SK-N-SH treated with all-trans-retinoic acid at 6 μM for 48 hours (cell line): ENCODE measurements around the gene ITGA8.

Experiments used
- ATAC-seq: fragments of 200-7000 bp; cut with Tn5 transposase; 3 replicates; pipeline ENCODE4 v1.9.1; 2020; ENCODE audit warnings: mild to moderate bottlenecking, moderate library complexity
- CSDC2 ChIP-seq: fragments of 250-450 bp; sonication (Bioruptor Pico); IDR thresholded peaks from 2 replicates; pipeline ENCODE4 v1.5.0; 2020; ENCODE audit warnings: mild to moderate bottlenecking, moderate library complexity
- CSRNP3 ChIP-seq: fragments of 250-450 bp; sonication (Bioruptor Pico); IDR thresholded peaks from 2 replicates; pipeline ENCODE4 v1.5.1; 2021; ENCODE audit warnings: mild to moderate bottlenecking, moderate library complexity
- ESRRG ChIP-seq: fragments of 250-450 bp; sonication (Bioruptor Pico); IDR thresholded peaks from 2 replicates; pipeline ENCODE4 v1.6.1; 2021; ENCODE audit warnings: mild to moderate bottlenecking
- ISL1 ChIP-seq: fragments of 250-450 bp; sonication (Bioruptor Pico); IDR thresholded peaks from 2 replicates; pipeline ENCODE4 v2.1.2; 2022; ENCODE audit warnings: mild to moderate bottlenecking, moderate library complexity
- RARB ChIP-seq: fragments of 250-450 bp; sonication (Bioruptor Pico); IDR thresholded peaks from 2 replicates; pipeline ENCODE4 v1.8.0; 2021; ENCODE audit warnings: mild to moderate bottlenecking, moderate library complexity
- SNAI2 ChIP-seq: fragments of 250-450 bp; sonication (Bioruptor Pico); IDR thresholded peaks from 2 replicates; pipeline ENCODE4 v1.5.0; 2020; ENCODE audit warnings: mild to moderate bottlenecking, moderate library complexity
- TOX ChIP-seq: fragments of 250-450 bp; sonication (Bioruptor Pico); IDR thresholded peaks from 2 replicates; pipeline ENCODE4 v1.8.0; 2021; ENCODE audit warnings: mild to moderate bottlenecking, moderate library complexity, borderline replicate concordance
- ZC3H10 ChIP-seq: fragments of 250-450 bp; sonication (Bioruptor Pico); IDR thresholded peaks from 2 replicates; pipeline ENCODE4 v1.5.1; 2021; ENCODE audit warnings: mild to moderate bottlenecking, moderate library complexity
- ZFP3 ChIP-seq: fragments of 250-450 bp; sonication (Bioruptor Pico); IDR thresholded peaks from 2 replicates; pipeline ENCODE4 v1.5.0; 2020; ENCODE audit warnings: mild to moderate bottlenecking, moderate library complexity
- ZFP30 ChIP-seq: fragments of 450-650 bp; formaldehyde crosslinking; IDR thresholded peaks from 2 replicates; pipeline ENCODE4 v1.5.0; 2022; ENCODE audit warnings: mild to moderate bottlenecking, moderate library complexity
- ZNF565 ChIP-seq: fragments of 450-650 bp; formaldehyde crosslinking; conservative IDR thresholded peaks from 2 replicates; pipeline ENCODE4 v1.5.0; 2020; ENCODE audit warnings: low read depth, mild to moderate bottlenecking, moderate library complexity
- ZNF70 ChIP-seq: fragments of 450-650 bp; formaldehyde crosslinking; IDR thresholded peaks from 2 replicates; pipeline ENCODE4 v1.5.0; 2020; ENCODE audit warnings: mild to moderate bottlenecking, moderate library complexity
- ZNF8 ChIP-seq: fragments of 450-650 bp; formaldehyde crosslinking; IDR thresholded peaks from 2 replicates; pipeline ENCODE4 v1.5.0; 2020; ENCODE audit warnings: mild to moderate bottlenecking, moderate library complexity
- TF ChIP-seq, protein P1 (sequence below): fragments of 250-450 bp; sonication (Bioruptor Pico); IDR thresholded peaks from 2 replicates; pipeline ENCODE4 v1.8.0; 2020; ENCODE audit warnings: mild to moderate bottlenecking, moderate library complexity, borderline replicate concordance

Gene ITGA8

GRCh38 chr10:15627617-15628196, 92.0 kb downstream of the ITGA8 start:
- TF ChIP-seq ZFP3: peak; percentile 70; the same call in 1 of the 2 replicates
- no peak for TF ChIP-seq RARB
- TF ChIP-seq ZC3H10 (CRISPR knock-in tag): no peak
- no peak for TF ChIP-seq TOX (CRISPR knock-in tag)
- no peak for TF ChIP-seq ZNF8
- TF ChIP-seq CSDC2 (CRISPR knock-in tag): no peak
- no peak for ATAC-seq

DNA sequence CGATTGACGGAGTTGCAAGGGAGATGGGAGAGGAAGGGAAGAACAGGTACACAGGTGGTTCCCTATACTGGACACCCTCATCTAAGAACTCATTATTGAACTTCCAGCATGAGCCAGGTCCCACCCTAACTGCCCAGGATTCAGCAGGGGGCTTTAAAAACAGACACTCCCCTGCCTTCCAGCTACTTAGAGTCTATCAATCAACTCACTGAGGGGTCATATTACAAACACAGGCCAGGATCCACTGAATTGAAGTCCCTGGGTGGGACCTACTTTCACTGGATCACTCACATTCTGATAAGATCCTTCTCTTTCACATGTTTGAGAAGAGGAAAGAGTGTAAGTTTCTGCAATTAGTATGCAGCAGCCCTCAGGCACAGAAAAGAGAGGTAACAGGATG, 92.8 kb downstream of the ITGA8 start:
- no peak for TF ChIP-seq TOX (CRISPR knock-in tag)
- TF ChIP-seq ZNF8: no peak
- no peak for ATAC-seq

DNA sequence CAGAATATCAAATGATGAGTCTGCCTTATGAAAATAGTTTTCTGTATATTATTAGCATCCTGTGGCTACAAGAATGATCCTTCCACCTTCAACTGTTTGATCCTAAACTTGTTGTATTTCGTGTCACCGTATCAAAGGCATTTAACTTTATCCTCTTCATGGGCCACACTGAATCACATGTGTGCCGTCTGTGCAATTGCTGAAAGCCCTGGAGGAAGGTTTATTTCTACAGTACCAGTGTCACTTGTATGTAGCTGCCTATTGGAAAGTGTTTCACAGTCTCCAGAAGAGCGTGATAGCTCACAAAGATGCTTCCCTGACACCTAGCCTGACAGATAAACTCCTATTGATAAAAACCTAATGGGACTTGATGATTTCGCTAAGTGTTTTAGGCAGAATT, 94.5 kb downstream of the ITGA8 start:
- TF ChIP-seq ZNF8 (no peak), CSDC2 (CRISPR knock-in tag) (no peak), ZFP30 (CRISPR knock-in tag) (no peak), ZNF565 (CRISPR knock-in tag) (no peak), ZFP3 (no peak)
- TF ChIP-seq, all 23 proteins: peak for 0
- ATAC-seq: no peak

DNA sequence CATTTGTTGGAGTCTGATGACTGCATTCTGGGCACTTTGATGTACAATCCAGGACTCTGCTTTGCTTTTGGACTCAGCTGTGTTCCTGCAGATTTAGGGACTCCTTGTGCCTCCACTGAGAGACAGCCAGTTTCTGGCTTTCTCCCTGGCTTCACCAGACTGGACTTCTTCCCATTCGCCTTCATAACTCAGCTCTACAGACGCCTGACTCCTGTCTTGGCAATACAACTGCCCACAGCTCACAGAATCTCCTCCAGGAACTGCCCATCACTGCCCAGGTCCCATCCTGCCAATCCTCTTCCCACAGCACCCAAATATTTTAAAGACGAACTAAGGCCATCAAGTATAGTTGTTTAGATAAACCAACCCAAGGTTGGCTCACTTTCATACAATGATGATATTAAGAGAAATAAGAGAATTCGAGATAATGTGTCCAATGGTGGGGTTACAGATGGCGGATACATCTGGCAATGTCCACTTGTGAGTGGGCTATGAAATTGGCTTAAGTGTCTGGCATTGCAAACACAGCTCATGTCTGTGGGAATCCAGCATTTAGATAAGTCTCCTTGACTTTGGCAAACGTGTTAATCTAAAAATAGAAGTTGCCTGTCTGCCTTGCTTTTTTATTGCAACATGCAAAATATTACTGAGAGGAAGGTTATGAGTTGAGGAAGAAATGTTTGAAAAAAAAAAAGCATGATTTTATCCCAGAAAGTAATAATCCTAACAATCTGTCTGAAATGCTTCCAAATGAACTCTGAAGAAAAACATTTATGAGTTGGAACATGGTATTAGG, 95.1 kb downstream of the ITGA8 start:
- no peak for ATAC-seq
- no peak for TF ChIP-seq CSDC2 (CRISPR knock-in tag)

DNA sequence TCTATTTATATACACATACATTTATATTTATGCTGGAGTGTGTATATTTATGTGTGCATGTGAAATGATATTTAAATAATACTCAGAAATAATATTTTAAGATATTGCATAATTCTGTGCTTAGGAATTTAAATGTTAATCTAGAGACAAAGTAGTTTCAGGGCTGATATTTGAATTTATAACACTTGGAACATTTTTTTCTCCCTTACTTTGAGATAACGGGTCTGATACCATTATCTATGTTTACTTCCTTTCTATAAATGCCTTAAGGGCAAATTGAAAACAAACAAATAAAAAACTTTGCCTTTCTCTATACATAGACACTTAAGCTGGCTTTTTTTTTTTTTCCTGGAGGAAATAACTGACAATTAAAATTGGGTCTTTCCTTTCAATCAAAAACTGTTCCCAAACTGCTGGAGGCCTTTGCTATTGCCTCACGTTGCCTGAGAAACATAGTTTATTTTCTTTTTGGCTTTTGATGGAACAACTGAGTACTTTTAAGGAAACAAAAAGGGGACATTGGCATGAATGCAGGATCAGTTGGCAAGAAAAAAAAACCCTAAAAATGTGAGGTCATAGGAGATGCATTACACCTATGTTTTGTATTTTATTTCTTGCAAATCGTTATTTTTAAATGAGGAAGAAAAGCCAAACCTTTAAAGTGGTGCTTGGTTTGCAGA, 98.7 kb downstream of the ITGA8 start:
- TF ChIP-seq ZNF565 (CRISPR knock-in tag) (no peak), ZNF70 (CRISPR knock-in tag) (no peak), SNAI2 (CRISPR knock-in tag) (no peak), CSDC2 (CRISPR knock-in tag) (no peak)
- TF ChIP-seq, all 23 proteins: peak for 0
- no peak for ATAC-seq

DNA sequence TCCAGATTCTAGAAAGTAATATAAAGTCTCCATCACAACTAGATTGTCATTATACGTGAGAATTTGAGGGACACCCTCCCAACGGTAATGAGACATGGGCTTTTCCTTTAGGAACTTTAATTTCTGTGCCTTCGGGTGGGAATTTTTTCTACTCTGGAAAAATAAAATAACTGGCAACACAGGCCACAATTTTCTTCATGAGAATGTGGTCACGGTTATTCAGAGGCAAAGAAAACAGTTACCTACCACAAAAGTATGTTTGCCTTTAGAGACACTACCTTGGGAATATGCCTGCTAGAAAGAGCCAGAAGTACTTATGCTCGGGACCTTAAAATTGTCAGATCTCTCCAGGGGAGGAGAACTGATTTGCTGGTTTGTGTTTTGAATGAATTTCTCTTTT, 99.4 kb downstream of the ITGA8 start:
- no peak for ATAC-seq
- TF ChIP-seq CSRNP3 (CRISPR knock-in tag) (no peak), SNAI2 (CRISPR knock-in tag) (no peak), ZFP3 (no peak), ZC3H10 (CRISPR knock-in tag) (no peak), ZNF8 (no peak), RARB (no peak), ZNF565 (CRISPR knock-in tag) (no peak), TOX (CRISPR knock-in tag) (no peak), ISL1 (CRISPR knock-in tag) (no peak), ESRRG (CRISPR knock-in tag) (no peak)
- TF ChIP-seq, all 23 proteins: peak for 0

GRCh38 chr10:15609246-15609645, 110.5 kb downstream of the ITGA8 start:
- ATAC-seq: no peak
- TF ChIP-seq, protein P1, sequence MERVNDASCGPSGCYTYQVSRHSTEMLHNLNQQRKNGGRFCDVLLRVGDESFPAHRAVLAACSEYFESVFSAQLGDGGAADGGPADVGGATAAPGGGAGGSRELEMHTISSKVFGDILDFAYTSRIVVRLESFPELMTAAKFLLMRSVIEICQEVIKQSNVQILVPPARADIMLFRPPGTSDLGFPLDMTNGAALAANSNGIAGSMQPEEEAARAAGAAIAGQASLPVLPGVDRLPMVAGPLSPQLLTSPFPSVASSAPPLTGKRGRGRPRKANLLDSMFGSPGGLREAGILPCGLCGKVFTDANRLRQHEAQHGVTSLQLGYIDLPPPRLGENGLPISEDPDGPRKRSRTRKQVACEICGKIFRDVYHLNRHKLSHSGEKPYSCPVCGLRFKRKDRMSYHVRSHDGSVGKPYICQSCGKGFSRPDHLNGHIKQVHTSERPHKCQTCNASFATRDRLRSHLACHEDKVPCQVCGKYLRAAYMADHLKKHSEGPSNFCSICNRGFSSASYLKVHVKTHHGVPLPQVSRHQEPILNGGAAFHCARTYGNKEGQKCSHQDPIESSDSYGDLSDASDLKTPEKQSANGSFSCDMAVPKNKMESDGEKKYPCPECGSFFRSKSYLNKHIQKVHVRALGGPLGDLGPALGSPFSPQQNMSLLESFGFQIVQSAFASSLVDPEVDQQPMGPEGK (CRISPR knock-in tag): no peak
- TF ChIP-seq TOX (CRISPR knock-in tag): no peak
- TF ChIP-seq ZC3H10 (CRISPR knock-in tag): no peak
- TF ChIP-seq ZNF8: no peak
- TF ChIP-seq CSRNP3 (CRISPR knock-in tag): no peak
